GM19463 (cell line): ENCODE measurements around the gene FDXR.
"Not testable (repeated sequence)": the region's sequence is repeated elsewhere in the genome, so short reads cannot be mapped to it uniquely, and the experiment has no call there.

Experiments
- ATAC-seq: cut with Tn5 transposase; IDR thresholded peaks from one replicate; pipeline ENCODE4 v1.9.1; 2021; ENCODE audit warnings: mild to moderate bottlenecking, moderate library complexity; ENCODE audit not compliant: unreplicated experiment

Gene FDXR

GRCh38 chr17:74873037-74873873, 461 bp upstream of the FDXR start:
- ATAC-seq = peak; percentile 82

- no peak for ATAC-seq
Measured at GRCh38 chr17:74871356-74872076, 1.3 kb downstream of the FDXR start.

GRCh38 chr17:74870512-74870911, 2.3 kb downstream of the FDXR start:
- no peak for ATAC-seq

- not testable (repeated sequence) for ATAC-seq
Measured at GRCh38 chr17:74870028-74870427, 2.8 kb downstream of the FDXR start.

- ATAC-seq = no peak
Measured at GRCh38 chr17:74868908-74869255, 3.9 kb downstream of the FDXR start.

- ATAC-seq = no peak
Measured at GRCh38 chr17:74868251-74868907, 4.4 kb downstream of the FDXR start.

- ATAC-seq = no peak
Measured at GRCh38 chr17:74866198-74866835, 6.5 kb downstream of the FDXR start.

- no peak for ATAC-seq
Measured at GRCh38 chr17:74865504-74866197, 7.1 kb downstream of the FDXR start.

- ATAC-seq = no peak
Measured at GRCh38 chr17:74864866-74865395, 7.9 kb downstream of the FDXR start.

GRCh38 chr17:74864297-74864865, 8.4 kb downstream of the FDXR start:
- ATAC-seq = no peak

GRCh38 chr17:74863420-74864296, 9.1 kb downstream of the FDXR start:
- no peak for ATAC-seq

- no peak for ATAC-seq
Measured at GRCh38 chr17:74862919-74863318, 9.9 kb downstream of the FDXR start.

- no peak for ATAC-seq
Measured at GRCh38 chr17:74862108-74862901, 10.5 kb downstream of the FDXR start.

- ATAC-seq = no peak
Measured at GRCh38 chr17:74861662-74862107, 11.1 kb downstream of the FDXR start.

- ATAC-seq = no peak
Measured at GRCh38 chr17:74860872-74861661, 11.7 kb downstream of the FDXR start.

- no peak for ATAC-seq
Measured at GRCh38 chr17:74860229-74860871, 12.4 kb downstream of the FDXR start.
